Measurements from ENCODE around the gene GCSAM. TPM values are rescaled to one million over a fixed set of nuclear protein-coding genes. Genes with fewer than 3 reads are reported as not detected.

GCSAM gene
- total and polyA plus RNA-seq, 4 donors: 0.08 to 0.75 (median 0.27) TPM; not detected in 1

DNA sequence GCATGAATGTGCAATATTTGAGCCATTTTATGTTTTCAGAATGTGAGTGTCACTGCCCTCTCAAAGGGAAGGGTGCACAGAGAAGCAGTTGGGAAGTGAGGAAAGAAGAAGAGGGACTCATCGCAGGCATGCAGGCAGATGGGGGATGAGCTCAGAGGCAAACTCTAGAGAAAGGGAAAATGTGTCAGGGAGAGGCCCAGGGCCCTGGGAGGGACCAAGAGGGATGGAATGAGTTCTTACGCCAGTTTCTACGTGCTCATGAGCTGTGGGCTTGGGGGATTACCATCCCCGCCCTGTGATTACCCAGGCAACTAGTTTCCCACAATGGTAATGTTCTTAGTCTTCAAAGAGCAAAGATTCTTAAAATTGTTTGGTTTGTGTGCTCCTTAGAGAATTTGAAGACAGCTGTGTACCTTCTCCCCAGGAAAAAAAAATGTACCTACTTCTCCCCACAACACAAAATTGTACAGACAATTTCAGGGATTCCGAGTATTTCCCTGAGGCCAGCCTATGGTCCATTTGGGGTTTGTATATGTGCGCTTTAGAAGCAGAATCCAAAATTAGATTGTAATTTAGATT lies 17.8 kb downstream of the GCSAM start (continued):
- TF ChIP-seq, protein P1, sequence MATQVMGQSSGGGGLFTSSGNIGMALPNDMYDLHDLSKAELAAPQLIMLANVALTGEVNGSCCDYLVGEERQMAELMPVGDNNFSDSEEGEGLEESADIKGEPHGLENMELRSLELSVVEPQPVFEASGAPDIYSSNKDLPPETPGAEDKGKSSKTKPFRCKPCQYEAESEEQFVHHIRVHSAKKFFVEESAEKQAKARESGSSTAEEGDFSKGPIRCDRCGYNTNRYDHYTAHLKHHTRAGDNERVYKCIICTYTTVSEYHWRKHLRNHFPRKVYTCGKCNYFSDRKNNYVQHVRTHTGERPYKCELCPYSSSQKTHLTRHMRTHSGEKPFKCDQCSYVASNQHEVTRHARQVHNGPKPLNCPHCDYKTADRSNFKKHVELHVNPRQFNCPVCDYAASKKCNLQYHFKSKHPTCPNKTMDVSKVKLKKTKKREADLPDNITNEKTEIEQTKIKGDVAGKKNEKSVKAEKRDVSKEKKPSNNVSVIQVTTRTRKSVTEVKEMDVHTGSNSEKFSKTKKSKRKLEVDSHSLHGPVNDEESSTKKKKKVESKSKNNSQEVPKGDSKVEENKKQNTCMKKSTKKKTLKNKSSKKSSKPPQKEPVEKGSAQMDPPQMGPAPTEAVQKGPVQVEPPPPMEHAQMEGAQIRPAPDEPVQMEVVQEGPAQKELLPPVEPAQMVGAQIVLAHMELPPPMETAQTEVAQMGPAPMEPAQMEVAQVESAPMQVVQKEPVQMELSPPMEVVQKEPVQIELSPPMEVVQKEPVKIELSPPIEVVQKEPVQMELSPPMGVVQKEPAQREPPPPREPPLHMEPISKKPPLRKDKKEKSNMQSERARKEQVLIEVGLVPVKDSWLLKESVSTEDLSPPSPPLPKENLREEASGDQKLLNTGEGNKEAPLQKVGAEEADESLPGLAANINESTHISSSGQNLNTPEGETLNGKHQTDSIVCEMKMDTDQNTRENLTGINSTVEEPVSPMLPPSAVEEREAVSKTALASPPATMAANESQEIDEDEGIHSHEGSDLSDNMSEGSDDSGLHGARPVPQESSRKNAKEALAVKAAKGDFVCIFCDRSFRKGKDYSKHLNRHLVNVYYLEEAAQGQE (IDR thresholded peaks at IDR 0.05): no peak
- no peak for TF ChIP-seq SP1 (IDR thresholded peaks at IDR 0.05)
- TF ChIP-seq EGR1 (IDR thresholded peaks at IDR 0.05; ENCODE audit: low read depth in 2 of 2): no peak

DNA sequence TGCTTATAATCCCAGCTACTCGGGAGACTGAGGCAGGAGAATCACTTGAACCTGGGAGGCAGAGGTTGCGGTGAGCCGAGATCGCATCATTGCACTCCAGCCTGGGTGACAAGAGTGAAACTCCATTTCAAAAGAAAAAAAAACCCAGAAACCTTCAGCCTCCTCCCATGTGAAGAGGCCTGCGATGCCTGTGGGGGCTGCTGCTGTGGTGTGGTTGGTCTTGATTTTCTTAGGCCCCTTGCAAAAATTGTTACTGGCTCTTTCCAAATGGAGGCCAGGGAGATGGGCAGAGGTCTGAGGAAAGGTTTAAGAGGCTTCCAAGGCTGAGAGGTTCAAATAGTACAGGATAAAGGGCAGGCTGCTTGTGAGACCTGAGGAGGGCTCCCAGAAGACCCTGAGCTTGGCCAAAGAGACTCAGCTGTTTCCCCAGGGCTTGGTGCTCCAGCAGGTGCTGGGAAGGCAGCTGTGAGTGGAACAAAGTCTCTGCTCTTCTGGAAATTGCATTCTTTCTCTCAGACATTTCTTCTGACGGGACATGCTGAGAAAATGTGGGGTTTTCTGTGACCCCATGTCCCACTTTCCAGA lies 18.4 kb downstream of the GCSAM start:
- TF ChIP-seq, protein P2, sequence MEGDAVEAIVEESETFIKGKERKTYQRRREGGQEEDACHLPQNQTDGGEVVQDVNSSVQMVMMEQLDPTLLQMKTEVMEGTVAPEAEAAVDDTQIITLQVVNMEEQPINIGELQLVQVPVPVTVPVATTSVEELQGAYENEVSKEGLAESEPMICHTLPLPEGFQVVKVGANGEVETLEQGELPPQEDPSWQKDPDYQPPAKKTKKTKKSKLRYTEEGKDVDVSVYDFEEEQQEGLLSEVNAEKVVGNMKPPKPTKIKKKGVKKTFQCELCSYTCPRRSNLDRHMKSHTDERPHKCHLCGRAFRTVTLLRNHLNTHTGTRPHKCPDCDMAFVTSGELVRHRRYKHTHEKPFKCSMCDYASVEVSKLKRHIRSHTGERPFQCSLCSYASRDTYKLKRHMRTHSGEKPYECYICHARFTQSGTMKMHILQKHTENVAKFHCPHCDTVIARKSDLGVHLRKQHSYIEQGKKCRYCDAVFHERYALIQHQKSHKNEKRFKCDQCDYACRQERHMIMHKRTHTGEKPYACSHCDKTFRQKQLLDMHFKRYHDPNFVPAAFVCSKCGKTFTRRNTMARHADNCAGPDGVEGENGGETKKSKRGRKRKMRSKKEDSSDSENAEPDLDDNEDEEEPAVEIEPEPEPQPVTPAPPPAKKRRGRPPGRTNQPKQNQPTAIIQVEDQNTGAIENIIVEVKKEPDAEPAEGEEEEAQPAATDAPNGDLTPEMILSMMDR (IDR thresholded peaks at IDR 0.05; ENCODE audit: low read depth, low read length, missing input control): no peak
- TF ChIP-seq, protein P1 (IDR thresholded peaks at IDR 0.05): no peak
- TF ChIP-seq, protein P3, sequence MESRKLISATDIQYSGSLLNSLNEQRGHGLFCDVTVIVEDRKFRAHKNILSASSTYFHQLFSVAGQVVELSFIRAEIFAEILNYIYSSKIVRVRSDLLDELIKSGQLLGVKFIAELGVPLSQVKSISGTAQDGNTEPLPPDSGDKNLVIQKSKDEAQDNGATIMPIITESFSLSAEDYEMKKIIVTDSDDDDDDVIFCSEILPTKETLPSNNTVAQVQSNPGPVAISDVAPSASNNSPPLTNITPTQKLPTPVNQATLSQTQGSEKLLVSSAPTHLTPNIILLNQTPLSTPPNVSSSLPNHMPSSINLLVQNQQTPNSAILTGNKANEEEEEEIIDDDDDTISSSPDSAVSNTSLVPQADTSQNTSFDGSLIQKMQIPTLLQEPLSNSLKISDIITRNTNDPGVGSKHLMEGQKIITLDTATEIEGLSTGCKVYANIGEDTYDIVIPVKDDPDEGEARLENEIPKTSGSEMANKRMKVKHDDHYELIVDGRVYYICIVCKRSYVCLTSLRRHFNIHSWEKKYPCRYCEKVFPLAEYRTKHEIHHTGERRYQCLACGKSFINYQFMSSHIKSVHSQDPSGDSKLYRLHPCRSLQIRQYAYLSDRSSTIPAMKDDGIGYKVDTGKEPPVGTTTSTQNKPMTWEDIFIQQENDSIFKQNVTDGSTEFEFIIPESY (IDR thresholded peaks at IDR 0.05): no peak
- no peak for TF ChIP-seq RAD21 (IDR thresholded peaks at IDR 0.05)
- no peak for TF ChIP-seq FOXA2 (IDR thresholded peaks at IDR 0.05)
- no peak for TF ChIP-seq JUND (IDR thresholded peaks at IDR 0.05)
- TF ChIP-seq, protein P4, sequence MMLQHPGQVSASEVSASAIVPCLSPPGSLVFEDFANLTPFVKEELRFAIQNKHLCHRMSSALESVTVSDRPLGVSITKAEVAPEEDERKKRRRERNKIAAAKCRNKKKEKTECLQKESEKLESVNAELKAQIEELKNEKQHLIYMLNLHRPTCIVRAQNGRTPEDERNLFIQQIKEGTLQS (IDR thresholded peaks at IDR 0.05): no peak
- TF ChIP-seq NR2F2 (IDR thresholded peaks at IDR 0.05): no peak
- TF ChIP-seq FOXA1 (IDR thresholded peaks at IDR 0.05): no peak
- TF ChIP-seq, protein P5, sequence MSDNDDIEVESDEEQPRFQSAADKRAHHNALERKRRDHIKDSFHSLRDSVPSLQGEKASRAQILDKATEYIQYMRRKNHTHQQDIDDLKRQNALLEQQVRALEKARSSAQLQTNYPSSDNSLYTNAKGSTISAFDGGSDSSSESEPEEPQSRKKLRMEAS (IDR thresholded peaks at IDR 0.05): no peak
- 92% methylated on average over 6 of the region's 6 CpGs for WGBS
- no peaks in the 10 kb centered on the region for H3K36me3 ChIP-seq (ENCODE audit: control insufficient read depth in 4 of 4, insufficient read depth in 3 of 4, low read depth in 1 of 4, low read length in 3 of 4)

More for the DNA sequence above, 18.4 kb downstream of the GCSAM start:
- no peak overlapping the region for H3K27ac ChIP-seq (ENCODE audit: low read depth in 1 of 2, low read length in 2 of 2)
- no peaks in the 10 kb centered on the region for H3K9me3 ChIP-seq (ENCODE audit: control insufficient read depth in 4 of 4, low read length in 3 of 4)
- H3K4me1 ChIP-seq (ENCODE audit: control insufficient read depth in 4 of 4, insufficient read depth in 4 of 4, low read length in 3 of 4): peaks cover 0 to 3% (median 0%) of the 10 kb centered on the region in 4 donors
- peaks cover 0 to 3% (median 2%) of the 10 kb centered on the region in 4 donors for H3K27me3 ChIP-seq (ENCODE audit: control insufficient read depth in 4 of 4, insufficient read depth in 4 of 4, low read length in 3 of 4)
- no peak for DNase-seq (ENCODE audit: low spot score)
- no peak overlapping the region for H3K9ac ChIP-seq (ENCODE audit: low read depth in 1 of 2, low read length in 2 of 2)
- no peak overlapping the region for H3K4me3 ChIP-seq (ENCODE audit: low read depth in 1 of 3, low read length in 3 of 3)

Measured in liver (tissue), 9 donors.